Smooth muscle cell (in vitro differentiated cells): Measurements from ENCODE around the gene TMA7. TPM values are rescaled to one million over a fixed set of nuclear protein-coding genes. Genes with fewer than 3 reads are reported as not detected.

Experiments
- DNase-seq: peaks from one replicate; lab custom pipeline; 2025; ENCODE audit not compliant: unreplicated experiment; lab: John Stamatoyannopoulos, UW
- H2AFZ ChIP-seq: fragments of 200-600 bp; sonication (generic); 2 replicates; pipeline ENCODE4 v1.6.0; 2016; ENCODE audit warnings: antibody characterized with exemption, low read depth, mild to moderate bottlenecking
- H3F3A ChIP-seq: fragments of 200-600 bp; sonication (generic); 2 replicates; pipeline ENCODE4 v1.6.0; 2017; ENCODE audit warnings: antibody characterized with exemption, low read depth
- H3K27ac ChIP-seq: fragments of 200-600 bp; sonication (generic); 2 replicates; pipeline ENCODE4 v1.5.1; 2016; ENCODE audit warnings: low read depth, mild to moderate bottlenecking
- H3K27me3 ChIP-seq: fragments of 200-600 bp; sonication (generic); 2 replicates; pipeline ENCODE4 v1.6.1; 2016; ENCODE audit warnings: low read depth, mild to moderate bottlenecking
- H3K36me3 ChIP-seq: fragments of 200-600 bp; sonication (generic); 2 replicates; pipeline ENCODE4 v1.5.1; 2016; ENCODE audit warnings: low read depth
- H3K4me1 ChIP-seq: fragments of 200-600 bp; sonication (generic); 2 replicates; pipeline ENCODE4 v1.5.1; 2016; ENCODE audit warnings: low read depth
- H3K4me2 ChIP-seq: fragments of 200-600 bp; sonication (generic); 2 replicates; pipeline ENCODE4 v1.6.0; 2016; ENCODE audit warnings: mild to moderate bottlenecking
- H3K4me3 ChIP-seq: fragments of 200-600 bp; sonication (generic); 2 replicates; pipeline ENCODE4 v1.5.1; 2016; ENCODE audit warnings: mild to moderate bottlenecking
- H3K79me2 ChIP-seq: fragments of 200-600 bp; sonication (generic); 2 replicates; pipeline ENCODE4 v1.6.0; 2016; ENCODE audit warnings: low read depth, mild to moderate bottlenecking
- H3K9ac ChIP-seq: fragments of 200-600 bp; sonication (generic); 2 replicates; pipeline ENCODE4 v1.6.0; 2016; ENCODE audit warnings: low read depth
- H3K9me3 ChIP-seq: fragments of 200-600 bp; sonication (generic); replicated peaks from 2 replicates; pipeline ENCODE4 v1.5.1; 2016; ENCODE audit warnings: low read depth
- H4K20me1 ChIP-seq: fragments of 200-600 bp; sonication (generic); 2 replicates; pipeline ENCODE4 v1.6.0; 2016; ENCODE audit warnings: low read depth
- CTCF ChIP-seq: fragments of 200-600 bp; sonication (generic); IDR thresholded peaks from 2 replicates; pipeline ENCODE4 v1.5.1; 2017; ENCODE audit warnings: borderline replicate concordance, mild to moderate bottlenecking, antibody characterized with exemption; ENCODE audit not compliant: insufficient read depth, poor library complexity, severe bottlenecking
- whole genome bisulfite sequencing: methylation state at CpG from one replicate; pipeline ENCODE4 v1.1.7; 2016; ENCODE audit warnings: low lambda C conversion rate; 5-methylcytosine and 5-hydroxymethylcytosine counted together
- polyA plus RNA-seq: library from polyadenylated mRNA; unstranded; fragments of >200 nt; fragmentation: Nextera tagmentation; extraction: Ambion mirVana; gene quantifications from 2 replicates; pipeline ENCODE4 v1.2.1, GENCODE V29; 2016
- total RNA-seq: library from RNA; depleted of rRNA; stranded (reverse); fragments of >200 nt; gene quantifications from 2 replicates; pipeline ENCODE4 v1.2.3, GENCODE V29; 2014

TMA7 gene
- total RNA-seq (310 and 343 TPM in 2 replicates), polyA plus RNA-seq (491 and 511 TPM in 2 replicates)

- Histone ChIP-seq H4K20me1 (peaks cover 15% of the 10 kb centered on the region), H3K36me3 (no peaks in the 10 kb centered on the region), H3K27me3 (no peaks in the 10 kb centered on the region), H3K27ac (peak within 1 kb of the TSS; percentile 81), H3K79me2 (peaks cover 31% of the 10 kb centered on the region), H3K4me2 (peak within 1 kb of the TSS; percentile 95), H3K4me3 (peak within 1 kb of the TSS; percentile 75), H2AFZ (peak within 1 kb of the TSS; percentile 90), H3F3A (peaks cover 9% of the 10 kb centered on the region), H3K9ac (peak within 1 kb of the TSS; percentile 85), H3K9me3 (no peaks in the 10 kb centered on the region), H3K4me1 (peaks cover 7% of the 10 kb centered on the region)
- under 1% methylated on average over 53 of the region's 54 CpGs for WGBS
- peak; percentile 81 for DNase-seq
- TF ChIP-seq CTCF = no peak
Measured at GRCh38 chr3:48439820-48440589, at the start of gene TMA7, which contains the start of gene CCDC51. TMA7 (plus strand) TSS chr3:48440257; CDS start chr3:48440297, 40 bp downstream. CCDC51 (minus strand) TSS chr3:48440119; CDS start chr3:48435128, 4,991 bp downstream.

- 90% methylated on average over 2 of the region's 2 CpGs for WGBS
- no peak for TF ChIP-seq CTCF
Measured at GRCh38 chr3:48394391-48394790, 45.7 kb upstream of the TMA7 start.

GRCh38 chr3:48395714-48396113, 44.3 kb upstream of the TMA7 start:
- Histone ChIP-seq H3K27me3 (no peaks in the 10 kb centered on the region), H3K4me1 (no peaks in the 10 kb centered on the region), H3K4me2 (no peak overlapping the region), H4K20me1 (no peaks in the 10 kb centered on the region), H3F3A (no peaks in the 10 kb centered on the region), H3K36me3 (no peaks in the 10 kb centered on the region), H3K4me3 (no peak overlapping the region), H2AFZ (no peak overlapping the region), H3K79me2 (no peaks in the 10 kb centered on the region), H3K9me3 (no peaks in the 10 kb centered on the region), H3K9ac (no peak overlapping the region), H3K27ac (no peak overlapping the region)
- 86% methylated on average over 3 of the region's 3 CpGs for WGBS
- no peak for TF ChIP-seq CTCF
- DNase-seq = no peak

More at GRCh38 chr3:48394391-48394790, 45.7 kb upstream of the TMA7 start:
- H3K4me2 ChIP-seq = no peak overlapping the region
- H4K20me1 ChIP-seq = no peaks in the 10 kb centered on the region
- H3K27me3 ChIP-seq = no peaks in the 10 kb centered on the region
- H3K9ac ChIP-seq = no peak overlapping the region
- no peak overlapping the region for H2AFZ ChIP-seq
- no peak overlapping the region for H3K27ac ChIP-seq
- no peaks in the 10 kb centered on the region for H3K4me1 ChIP-seq
- no peak for DNase-seq
- no peaks in the 10 kb centered on the region for H3K36me3 ChIP-seq
- H3K79me2 ChIP-seq = no peaks in the 10 kb centered on the region
- H3K4me3 ChIP-seq = no peak overlapping the region
- H3F3A ChIP-seq = no peaks in the 10 kb centered on the region
- H3K9me3 ChIP-seq = no peaks in the 10 kb centered on the region
